Natural killer cell treated with Interleukin-12 subunit alpha and Interleukin-12 subunit beta and Interleukin-15 and Interleukin-18, amount 100 ng/mL, for 72 hours (primary cell): ENCODE measurements around the gene DAPK1. TPM values are rescaled to one million over a fixed set of nuclear protein-coding genes. Genes with fewer than 3 reads are reported as not detected.
"Not testable (repeated sequence)": the region's sequence is repeated elsewhere in the genome, so short reads cannot be mapped to it uniquely, and the experiment has no call there.

Experiments used
- ATAC-seq, 2 donors: fragments of 150-1000 bp; cut with Tn5 transposase in 1 of 2; sonication (Bioruptor Pico), chemical (Tn5 transposase) in 1 of 2; 2 replicates each; pipeline ENCODE4 v1.10.0; 2021
- DNase-seq: peaks from one replicate; pipeline ENCODE4 v3.0.0; 2022; ENCODE audit warnings: low spot score
- H3K27ac Mint-ChIP-seq, 2 donors: 1 replicate in 1 of 2; 2 replicates in 1 of 2; pipeline ENCODE4 v1.8.0; 2022; ENCODE audit warnings: mixed read lengths in 2 of 2, mild to moderate bottlenecking in 1 of 2, moderate library complexity in 1 of 2
- H3K27me3 Mint-ChIP-seq, 2 donors: 1 replicate in 1 of 2; 2 replicates in 1 of 2; pipeline ENCODE4 v1.8.0; 2022; ENCODE audit warnings: mixed read lengths in 2 of 2
- H3K36me3 Mint-ChIP-seq: one replicate; pipeline ENCODE4 v1.8.0; 2022; ENCODE audit warnings: mixed read lengths
- H3K4me1 Mint-ChIP-seq, 2 donors: 1 replicate in 1 of 2; 2 replicates in 1 of 2; pipeline ENCODE4 v1.8.0; 2022; ENCODE audit warnings: low read depth in 2 of 2, mixed read lengths in 2 of 2, mild to moderate bottlenecking in 1 of 2
- H3K4me3 Mint-ChIP-seq: one replicate; pipeline ENCODE4 v1.8.0; 2022; ENCODE audit warnings: mixed read lengths
- H3K9me3 Mint-ChIP-seq: 2 replicates; pipeline ENCODE4 v1.8.0; 2022; ENCODE audit warnings: mixed read lengths
- total RNA-seq, 2 donors: library from RNA; stranded (reverse); gene quantifications; one replicate each; pipeline ENCODE4 v1.2.3, GENCODE V29; 2022

Gene DAPK1
- total RNA-seq, 2 donors from 2014 or later = 8.5 to 31.7 TPM

DNA sequence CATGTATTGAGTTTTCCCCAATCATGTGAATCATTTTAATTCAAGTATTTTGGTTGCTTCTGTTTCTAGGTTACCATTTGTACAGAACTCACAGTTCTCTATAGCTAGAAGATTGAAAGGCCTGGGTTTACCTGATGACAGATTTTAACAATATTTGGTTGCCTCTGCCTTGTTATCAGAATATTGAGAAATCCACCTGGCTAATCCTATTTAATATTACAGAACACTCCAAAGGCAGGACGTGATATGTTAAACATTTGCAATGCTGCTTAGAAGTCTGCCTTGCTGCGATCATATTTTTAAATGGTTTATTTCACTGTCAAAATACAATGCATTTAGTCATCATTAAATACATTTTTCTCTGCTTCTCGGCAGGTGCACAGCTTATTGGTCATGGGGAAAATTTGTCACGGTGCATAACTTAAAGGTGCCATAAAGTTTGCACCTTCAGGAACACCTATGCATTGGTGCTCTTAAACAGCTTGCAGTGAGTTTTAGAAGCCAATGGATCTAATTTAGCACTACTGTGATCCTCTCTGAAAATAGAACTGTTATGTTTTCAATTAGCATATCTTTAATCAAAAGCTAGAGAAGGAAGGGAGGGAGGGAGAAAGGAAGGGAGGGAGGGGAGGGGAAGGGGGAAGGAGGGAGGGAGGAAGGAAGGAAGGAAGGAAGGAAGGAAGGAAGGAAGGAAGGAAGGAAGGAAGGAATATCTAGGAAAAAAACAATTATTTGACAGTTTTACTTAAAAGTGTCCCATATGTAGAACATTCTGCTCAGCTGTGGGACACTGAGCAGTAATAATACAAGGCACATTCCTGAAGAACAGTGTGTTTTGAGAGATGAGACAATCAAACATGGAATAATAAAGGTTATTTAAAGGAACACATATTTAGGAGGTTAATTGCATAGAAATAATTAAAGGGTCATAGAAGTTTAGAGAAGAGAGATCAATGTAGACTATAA is 15.5 kb upstream of the DAPK1 start:
- Mint-ChIP-seq H3K27ac (no peak overlapping the region), H3K4me1 (peaks cover 0 to 6% of the 10 kb centered on the region in 2 donors), H3K4me3 (no peak overlapping the region), H3K27me3 (peaks cover 0 to 4% of the 10 kb centered on the region in 2 donors), H3K36me3 (no peaks in the 10 kb centered on the region), H3K9me3 (no peaks in the 10 kb centered on the region)
- DNase-seq (no peak), ATAC-seq (no peak)

DNA sequence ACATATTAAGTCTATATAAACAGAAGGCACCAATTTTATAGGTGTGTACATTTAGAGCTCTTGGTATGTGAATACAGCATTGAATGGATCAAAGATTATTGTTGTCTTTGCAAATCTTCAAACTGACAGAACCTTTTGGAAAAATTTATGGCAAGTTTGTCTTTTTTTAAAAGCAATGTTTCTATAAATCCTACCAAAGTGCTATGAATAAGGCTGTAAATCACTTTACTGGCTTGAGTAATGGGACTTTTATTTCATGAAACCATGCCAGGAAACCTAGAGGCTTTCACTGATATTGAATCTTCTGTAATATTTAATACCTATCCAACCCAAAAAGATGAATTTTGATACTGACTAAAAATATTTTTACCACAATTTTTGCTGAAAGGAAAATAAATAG is 7.4 kb upstream of the DAPK1 start:
- DNase-seq = no peak
- Mint-ChIP-seq H3K4me1 (peaks cover 0 to 4% of the 10 kb centered on the region in 2 donors), H3K27me3 (peaks cover 17 to 22% of the 10 kb centered on the region in 2 donors), H3K9me3 (no peaks in the 10 kb centered on the region), H3K36me3 (no peaks in the 10 kb centered on the region), H3K4me3 (no peak overlapping the region), H3K27ac (no peak overlapping the region)
- ATAC-seq = no peak

DNA sequence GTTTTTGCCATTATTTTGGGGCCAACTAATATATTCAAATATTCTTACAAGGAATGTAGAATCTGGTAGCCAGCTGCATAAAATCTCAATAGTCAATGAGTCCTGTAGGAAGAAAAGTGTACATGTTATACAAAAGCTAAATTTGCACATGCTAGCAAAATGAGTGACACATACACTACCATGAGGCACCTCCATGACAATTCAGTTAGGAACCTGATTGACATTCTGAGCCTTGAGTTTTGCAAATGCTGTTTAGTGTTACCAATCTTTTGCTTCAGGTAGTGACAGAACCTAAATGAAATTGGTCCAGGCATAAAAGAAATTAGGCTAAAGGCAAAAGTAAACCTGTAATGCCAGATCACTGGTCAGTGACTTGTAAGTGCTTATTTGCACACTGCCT is 6.8 kb upstream of the DAPK1 start:
- no peak overlapping the region for H3K27ac Mint-ChIP-seq
- no peaks in the 10 kb centered on the region for H3K9me3 Mint-ChIP-seq
- ATAC-seq = no peak
- peaks cover 20 to 28% of the 10 kb centered on the region in 2 donors for H3K27me3 Mint-ChIP-seq
- H3K4me3 Mint-ChIP-seq = no peak overlapping the region
- peaks cover 0 to 7% of the 10 kb centered on the region in 2 donors for H3K4me1 Mint-ChIP-seq
- no peak for DNase-seq
- H3K36me3 Mint-ChIP-seq = no peaks in the 10 kb centered on the region

DNA sequence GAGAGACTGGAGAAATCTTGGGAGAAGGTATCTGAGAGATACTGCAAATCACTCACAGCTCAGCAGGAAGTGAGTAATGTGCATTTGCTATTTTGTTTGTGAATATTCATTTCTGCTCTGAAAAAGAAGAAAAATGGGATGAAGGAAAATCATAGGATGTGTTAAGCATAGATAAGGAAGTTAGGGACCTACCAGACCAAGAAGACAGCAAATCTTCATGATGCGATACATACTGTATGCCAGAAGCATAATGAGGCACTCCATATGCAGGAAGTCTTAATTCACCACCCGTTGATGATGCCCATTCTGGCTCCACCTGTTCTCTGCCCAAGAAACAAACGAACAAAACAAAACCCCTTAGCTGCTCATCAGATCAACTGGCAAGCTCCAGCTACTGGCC is 6.1 kb upstream of the DAPK1 start:
- no peaks in the 10 kb centered on the region for H3K9me3 Mint-ChIP-seq
- peaks cover 21 to 29% of the 10 kb centered on the region in 2 donors for H3K27me3 Mint-ChIP-seq
- no peak overlapping the region for H3K4me3 Mint-ChIP-seq
- H3K4me1 Mint-ChIP-seq = peaks cover 0 to 7% of the 10 kb centered on the region in 2 donors
- DNase-seq = no peak
- no peak overlapping the region for H3K27ac Mint-ChIP-seq
- ATAC-seq = no peak
- H3K36me3 Mint-ChIP-seq = no peaks in the 10 kb centered on the region

DNA sequence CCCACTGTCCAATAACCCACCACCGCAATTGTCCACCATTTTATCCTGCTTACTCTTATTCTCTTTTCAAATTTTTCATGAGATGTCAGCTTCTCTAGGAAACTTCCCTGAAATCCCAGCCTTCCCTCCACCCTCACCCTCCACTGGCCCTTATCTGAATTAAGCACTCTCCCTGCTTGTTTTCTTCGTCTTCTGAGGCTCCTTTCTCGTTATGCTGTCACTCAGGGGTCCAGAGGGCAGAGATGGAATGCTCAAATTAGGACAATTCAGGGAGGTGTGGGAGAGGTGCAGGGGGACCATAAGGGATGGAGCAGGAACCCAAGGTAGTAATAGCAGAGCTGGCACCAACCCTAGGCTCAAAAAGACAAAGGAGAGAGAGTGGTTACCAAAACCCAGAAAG is 5.0 kb upstream of the DAPK1 start:
- Mint-ChIP-seq H3K4me3 (no peak overlapping the region), H3K27me3 (peaks cover 19 to 29% of the 10 kb centered on the region in 2 donors), H3K9me3 (no peaks in the 10 kb centered on the region), H3K27ac (no peak overlapping the region), H3K36me3 (no peaks in the 10 kb centered on the region), H3K4me1 (peaks cover 0 to 7% of the 10 kb centered on the region in 2 donors)
- ATAC-seq = no peak
- DNase-seq = no peak

DNA sequence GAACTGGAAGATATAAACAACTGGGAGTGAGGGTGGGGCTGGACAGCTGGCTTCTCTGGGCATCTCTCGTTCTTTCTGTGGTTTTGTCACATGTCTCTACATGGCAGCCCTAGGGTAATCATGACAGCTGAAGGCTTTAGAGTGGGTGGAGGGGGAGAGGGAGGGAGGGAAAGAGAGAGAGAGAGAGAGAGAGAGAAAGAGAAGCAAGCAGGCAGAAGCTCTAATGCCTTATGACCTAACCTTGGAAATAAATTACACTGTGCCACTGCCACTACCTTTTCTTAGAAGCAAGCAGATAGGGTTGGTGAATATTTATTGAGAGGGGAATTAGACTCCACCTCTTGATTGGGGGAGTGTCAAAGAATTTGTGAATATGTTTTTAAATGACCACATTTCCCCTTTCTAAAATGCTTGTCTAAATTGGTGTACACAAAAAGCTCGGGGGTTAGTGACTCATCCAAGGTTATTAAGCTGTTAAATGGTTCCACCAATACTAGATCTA is 2.6 kb upstream of the DAPK1 start:
- Mint-ChIP-seq H3K27me3 (peaks cover 25 to 43% of the 10 kb centered on the region in 2 donors), H3K4me3 (no peak overlapping the region), H3K4me1 (peaks cover 6 to 11% of the 10 kb centered on the region in 2 donors), H3K9me3 (no peaks in the 10 kb centered on the region), H3K27ac (no peak overlapping the region), H3K36me3 (no peaks in the 10 kb centered on the region)
- DNase-seq (no peak), ATAC-seq (no peak)

DNA sequence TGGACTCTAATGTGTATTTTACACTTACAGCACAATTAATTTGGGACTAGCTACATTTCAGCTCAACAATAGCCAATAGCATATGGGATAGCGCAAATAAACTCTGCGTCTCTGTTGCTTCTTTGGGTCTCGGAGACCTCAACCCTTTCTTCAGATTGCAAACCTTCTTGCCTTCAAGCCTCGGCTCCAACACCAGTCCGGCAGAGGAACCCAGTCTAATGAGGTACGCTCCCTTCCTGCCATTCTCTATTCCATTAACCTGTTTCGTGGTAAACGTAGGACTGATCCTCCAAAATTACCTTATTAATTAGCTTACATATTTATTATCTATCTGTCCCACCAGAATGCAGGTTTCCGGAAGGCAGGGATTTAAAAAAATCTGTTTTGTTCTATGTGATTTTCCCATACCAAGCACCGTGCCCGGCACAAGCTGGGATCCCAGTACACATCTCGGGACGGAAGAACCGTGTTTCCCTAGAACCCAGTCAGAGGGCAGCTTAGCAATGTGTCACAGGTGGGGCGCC is 525 bp upstream of the DAPK1 start:
- ATAC-seq (no peak), DNase-seq (no peak)
- Mint-ChIP-seq H3K27me3 (peaks cover 31 to 44% of the 10 kb centered on the region in 2 donors), H3K4me3 (peak overlapping the region; percentile 48), H3K4me1 (peaks cover 13 to 18% of the 10 kb centered on the region in 2 donors), H3K9me3 (no peaks in the 10 kb centered on the region), H3K27ac (no peak overlapping the region), H3K36me3 (no peaks in the 10 kb centered on the region)

DNA sequence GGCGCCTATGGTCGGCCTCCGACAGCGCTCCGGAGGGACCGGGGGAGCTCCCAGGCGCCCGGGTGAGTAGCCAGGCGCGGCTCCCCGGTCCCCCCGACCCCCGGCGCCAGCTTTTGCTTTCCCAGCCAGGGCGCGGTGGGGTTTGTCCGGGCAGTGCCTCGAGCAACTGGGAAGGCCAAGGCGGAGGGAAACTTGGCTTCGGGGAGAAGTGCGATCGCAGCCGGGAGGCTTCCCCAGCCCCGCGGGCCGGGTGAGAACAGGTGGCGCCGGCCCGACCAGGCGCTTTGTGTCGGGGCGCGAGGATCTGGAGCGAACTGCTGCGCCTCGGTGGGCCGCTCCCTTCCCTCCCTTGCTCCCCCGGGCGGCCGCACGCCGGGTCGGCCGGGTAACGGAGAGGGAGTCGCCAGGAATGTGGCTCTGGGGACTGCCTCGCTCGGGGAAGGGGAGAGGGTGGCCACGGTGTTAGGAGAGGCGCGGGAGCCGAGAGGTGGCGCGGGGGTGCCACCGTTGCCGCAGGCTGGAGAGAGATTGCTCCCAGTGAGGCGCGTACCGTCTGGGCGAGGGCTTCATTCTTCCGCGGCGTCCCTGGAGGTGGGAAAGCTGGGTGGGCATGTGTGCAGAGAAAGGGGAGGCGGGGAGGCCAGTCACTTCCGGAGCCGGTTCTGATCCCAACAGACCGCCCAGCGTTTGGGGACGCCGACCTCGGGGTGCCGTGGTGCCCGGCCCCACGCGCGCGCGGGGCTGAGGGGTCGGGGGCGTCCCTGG is 561 bp downstream of the DAPK1 start:
- Mint-ChIP-seq H3K9me3 (no peaks in the 10 kb centered on the region), H3K27me3 (peaks cover 21 to 40% of the 10 kb centered on the region in 2 donors), H3K4me1 (peaks cover 18 to 21% of the 10 kb centered on the region in 2 donors), H3K4me3 (peak overlapping the region; percentile 78), H3K36me3 (no peaks in the 10 kb centered on the region), H3K27ac (no peak overlapping the region)
- DNase-seq (no peak), ATAC-seq (peak; percentile 22 to 53)

DNA sequence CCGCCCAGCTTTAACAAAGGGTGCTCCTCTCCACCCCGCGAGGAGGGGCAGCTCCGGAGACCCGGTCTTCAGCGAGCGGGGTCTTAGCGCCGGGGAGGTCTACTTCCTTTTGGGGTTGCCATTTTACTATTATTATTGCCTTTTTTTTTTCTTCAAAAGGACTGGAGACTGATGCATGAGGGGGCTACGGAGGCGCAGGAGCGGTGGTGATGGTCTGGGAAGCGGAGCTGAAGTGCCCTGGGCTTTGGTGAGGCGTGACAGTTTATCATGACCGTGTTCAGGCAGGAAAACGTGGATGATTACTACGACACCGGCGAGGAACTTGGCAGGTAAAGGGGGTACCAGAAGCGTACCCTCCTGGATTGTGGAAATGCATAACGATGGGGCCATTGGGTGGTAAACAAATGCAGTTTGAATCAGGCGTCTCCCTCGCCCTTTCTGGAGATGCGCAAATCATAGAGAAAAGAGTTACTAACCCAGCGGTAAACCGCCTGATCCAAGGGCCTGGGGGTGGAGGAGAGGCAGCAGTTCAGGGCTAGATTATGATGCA is 1.2 kb downstream of the DAPK1 start:
- H3K27ac Mint-ChIP-seq = peak overlapping the region in 1 of 2 donors; percentile 50
- no peaks in the 10 kb centered on the region for H3K36me3 Mint-ChIP-seq
- no peaks in the 10 kb centered on the region for H3K9me3 Mint-ChIP-seq
- H3K27me3 Mint-ChIP-seq = peaks cover 18 to 40% of the 10 kb centered on the region in 2 donors
- ATAC-seq (no peak), DNase-seq (no peak)
- peaks cover 18 to 21% of the 10 kb centered on the region in 2 donors for H3K4me1 Mint-ChIP-seq
- H3K4me3 Mint-ChIP-seq = peak overlapping the region; percentile 78

DNA sequence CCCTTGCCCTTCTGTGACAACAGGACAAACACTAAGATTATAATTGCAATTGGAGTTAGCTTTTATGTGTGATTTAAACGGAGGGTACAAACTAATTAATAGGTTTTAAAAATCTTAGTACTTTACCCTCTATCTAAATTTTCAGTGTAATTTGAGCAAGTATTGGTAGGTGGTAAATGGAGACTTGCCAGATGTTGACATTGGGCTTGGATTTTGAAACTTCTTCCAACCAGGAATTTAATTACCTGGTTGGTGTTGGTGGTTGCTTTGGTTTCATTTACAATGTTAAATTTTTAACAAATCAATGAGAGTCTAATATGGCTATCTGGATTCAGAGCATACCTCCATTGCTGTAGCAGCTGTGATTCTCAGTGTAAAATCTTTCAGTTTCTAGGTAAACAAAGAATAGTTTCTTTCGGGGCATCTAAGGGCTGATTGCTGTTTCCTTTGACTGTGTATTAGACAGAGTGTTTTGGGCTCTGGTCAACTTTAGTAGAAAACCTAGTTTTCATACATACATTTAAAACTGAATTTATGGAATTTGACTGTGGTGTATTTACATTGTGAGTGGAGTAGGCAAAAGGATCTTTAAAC is 1.9 kb downstream of the DAPK1 start:
- no peak for DNase-seq
- H3K4me3 Mint-ChIP-seq = peak overlapping the region; percentile 78
- no peak overlapping the region for H3K27ac Mint-ChIP-seq
- H3K9me3 Mint-ChIP-seq = no peaks in the 10 kb centered on the region
- H3K36me3 Mint-ChIP-seq = no peaks in the 10 kb centered on the region
- peaks cover 18 to 40% of the 10 kb centered on the region in 2 donors for H3K27me3 Mint-ChIP-seq
- H3K4me1 Mint-ChIP-seq = peaks cover 18 to 21% of the 10 kb centered on the region in 2 donors
- no peak for ATAC-seq

DNA sequence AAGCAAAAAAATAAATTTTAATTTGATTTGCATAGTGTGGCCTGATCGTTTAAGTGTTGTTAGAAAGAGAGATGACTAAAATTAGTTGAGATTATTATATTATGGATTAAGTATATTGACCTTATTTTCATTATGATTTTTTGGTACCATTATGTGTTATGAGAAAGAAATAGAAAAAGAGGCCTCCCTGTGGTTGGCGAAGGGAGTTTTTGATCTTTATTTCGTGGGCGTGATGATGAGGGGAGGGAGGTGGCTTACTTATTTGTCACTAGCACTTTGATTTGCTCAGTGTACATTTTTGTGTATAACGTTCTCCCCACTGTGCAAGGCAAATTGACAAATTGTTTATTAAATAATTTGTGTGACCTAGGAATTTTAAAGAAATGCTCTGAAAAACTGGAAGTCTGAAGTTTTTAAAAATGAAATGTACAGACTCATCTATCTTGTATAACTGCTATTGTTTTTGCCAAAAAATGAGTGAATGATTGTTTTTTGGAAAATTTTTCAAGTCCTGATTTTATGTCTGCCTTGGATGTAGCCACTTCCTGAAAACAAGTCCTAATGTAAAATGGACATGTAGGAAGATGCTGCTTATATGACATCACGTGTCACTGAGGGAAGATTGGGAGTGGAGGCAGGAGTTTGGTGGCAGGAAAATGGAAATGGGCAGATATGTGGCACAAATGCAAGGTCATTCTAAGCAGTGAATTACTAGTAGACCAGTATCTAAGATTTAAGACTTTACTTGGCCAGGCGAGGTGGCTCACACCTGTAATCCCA is 3.0 kb downstream of the DAPK1 start:
- ATAC-seq (no peak), DNase-seq (no peak)

DNA sequence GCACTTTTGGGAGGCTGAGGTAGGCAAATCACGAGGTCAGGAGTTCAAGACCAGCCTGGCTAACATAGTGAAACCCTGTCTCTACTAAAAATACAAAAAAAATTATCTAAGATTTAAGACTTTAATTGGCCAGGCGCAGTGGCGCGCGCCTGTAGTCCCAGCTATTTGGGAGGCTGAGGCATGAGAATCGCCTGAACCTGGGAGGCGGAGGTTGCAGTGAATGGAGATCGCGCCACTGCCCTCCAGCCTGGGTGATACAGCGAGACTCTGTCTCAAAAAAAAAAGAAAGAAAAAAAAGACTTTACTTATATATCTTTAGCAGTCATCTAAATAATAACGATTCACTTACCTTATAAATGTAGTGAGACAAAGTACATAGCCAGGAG is 3.6 kb downstream of the DAPK1 start:
- not testable (repeated sequence) for H3K27ac Mint-ChIP-seq, DNase-seq

More for the DNA sequence above, 3.0 kb downstream of the DAPK1 start:
- peak overlapping the region; percentile 31 for H3K4me3 Mint-ChIP-seq
- no peaks in the 10 kb centered on the region for H3K36me3 Mint-ChIP-seq
- H3K27ac Mint-ChIP-seq = no peak overlapping the region
- H3K9me3 Mint-ChIP-seq = no peaks in the 10 kb centered on the region
- peaks cover 17 to 35% of the 10 kb centered on the region in 2 donors for H3K27me3 Mint-ChIP-seq
- peaks cover 16 to 18% of the 10 kb centered on the region in 2 donors for H3K4me1 Mint-ChIP-seq

More for the DNA sequence above, 3.6 kb downstream of the DAPK1 start:
- H3K36me3 Mint-ChIP-seq, H3K9me3 Mint-ChIP-seq, ATAC-seq, H3K4me3 Mint-ChIP-seq: not testable (repeated sequence)
- Mint-ChIP-seq H3K4me1 (peaks cover 14 to 18% of the 10 kb centered on the region in 2 donors), H3K27me3 (peaks cover 14 to 32% of the 10 kb centered on the region in 2 donors)
